ENCODE results near the gene XIRP2. TPM values are rescaled to one million over a fixed set of nuclear protein-coding genes. Genes with fewer than 3 reads are reported as not detected.

Gene XIRP2
- total RNA-seq, 1 experiment from 2014 or later = not detected

DNA sequence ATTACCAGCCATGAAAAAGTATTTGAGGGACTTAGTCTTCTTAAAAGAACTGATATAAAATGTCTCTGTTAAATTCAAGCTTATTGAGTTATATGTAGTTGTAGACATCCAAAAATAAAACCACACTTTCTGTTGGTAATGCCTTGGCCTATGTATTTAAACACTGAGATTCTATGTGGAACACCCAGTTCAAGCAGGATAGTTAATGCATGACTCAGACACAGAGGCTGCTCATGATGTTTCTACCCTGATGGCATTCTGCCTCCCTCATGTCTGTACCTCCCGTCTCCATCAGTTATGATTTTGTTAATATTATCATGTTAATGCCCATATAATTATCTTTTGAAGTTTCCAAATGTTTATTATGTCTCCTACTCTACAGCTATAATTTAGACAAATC, 164.5 kb downstream of the XIRP2 start:
- ChIA-PET RAD21 (ENCODE audit: low non-redundant PET in 1 of 2, low total read pairs in 2 of 2, uncharacterized antibody in 2 of 2, unreplicated experiment in 2 of 2) (no interaction called here), CTCF (no interaction called here), POLR2A (no interaction called here)
- no peak overlapping the region for H3K4me2 ChIP-seq (ENCODE audit: low read length)
- H3K27ac ChIP-seq (ENCODE audit: low read depth, low read length) = no peak overlapping the region
- no peaks in the 10 kb centered on the region for H3K9me3 ChIP-seq (ENCODE audit: control insufficient read depth in 1 of 2, insufficient read depth in 1 of 2, low read depth in 1 of 2, low read length in 2 of 2)
- no peaks in the 10 kb centered on the region for H3K27me3 ChIP-seq (ENCODE audit: insufficient read depth, low read length)
- H3K79me2 ChIP-seq (ENCODE audit: insufficient read depth, low read length) = no peaks in the 10 kb centered on the region
- no peaks in the 10 kb centered on the region for H3K36me3 ChIP-seq (ENCODE audit: control insufficient read depth in 1 of 2, insufficient read depth in 2 of 2, low read length in 2 of 2)
- no peaks in the 10 kb centered on the region for H3K9me2 ChIP-seq (ENCODE audit: insufficient read depth)
- no peak overlapping the region for H3K9ac ChIP-seq (ENCODE audit: low read length)
- TF ChIP-seq EZH2 (IDR thresholded peaks at IDR 0.05) = no peak
- no peak for TF ChIP-seq CEBPB (IDR thresholded peaks at IDR 0.05; ENCODE audit: low read depth)
- TF ChIP-seq CBX3 (IDR thresholded peaks at IDR 0.05; ENCODE audit: low read depth) = no peak
- TF ChIP-seq, protein P1, sequence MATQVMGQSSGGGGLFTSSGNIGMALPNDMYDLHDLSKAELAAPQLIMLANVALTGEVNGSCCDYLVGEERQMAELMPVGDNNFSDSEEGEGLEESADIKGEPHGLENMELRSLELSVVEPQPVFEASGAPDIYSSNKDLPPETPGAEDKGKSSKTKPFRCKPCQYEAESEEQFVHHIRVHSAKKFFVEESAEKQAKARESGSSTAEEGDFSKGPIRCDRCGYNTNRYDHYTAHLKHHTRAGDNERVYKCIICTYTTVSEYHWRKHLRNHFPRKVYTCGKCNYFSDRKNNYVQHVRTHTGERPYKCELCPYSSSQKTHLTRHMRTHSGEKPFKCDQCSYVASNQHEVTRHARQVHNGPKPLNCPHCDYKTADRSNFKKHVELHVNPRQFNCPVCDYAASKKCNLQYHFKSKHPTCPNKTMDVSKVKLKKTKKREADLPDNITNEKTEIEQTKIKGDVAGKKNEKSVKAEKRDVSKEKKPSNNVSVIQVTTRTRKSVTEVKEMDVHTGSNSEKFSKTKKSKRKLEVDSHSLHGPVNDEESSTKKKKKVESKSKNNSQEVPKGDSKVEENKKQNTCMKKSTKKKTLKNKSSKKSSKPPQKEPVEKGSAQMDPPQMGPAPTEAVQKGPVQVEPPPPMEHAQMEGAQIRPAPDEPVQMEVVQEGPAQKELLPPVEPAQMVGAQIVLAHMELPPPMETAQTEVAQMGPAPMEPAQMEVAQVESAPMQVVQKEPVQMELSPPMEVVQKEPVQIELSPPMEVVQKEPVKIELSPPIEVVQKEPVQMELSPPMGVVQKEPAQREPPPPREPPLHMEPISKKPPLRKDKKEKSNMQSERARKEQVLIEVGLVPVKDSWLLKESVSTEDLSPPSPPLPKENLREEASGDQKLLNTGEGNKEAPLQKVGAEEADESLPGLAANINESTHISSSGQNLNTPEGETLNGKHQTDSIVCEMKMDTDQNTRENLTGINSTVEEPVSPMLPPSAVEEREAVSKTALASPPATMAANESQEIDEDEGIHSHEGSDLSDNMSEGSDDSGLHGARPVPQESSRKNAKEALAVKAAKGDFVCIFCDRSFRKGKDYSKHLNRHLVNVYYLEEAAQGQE (IDR thresholded peaks at IDR 0.05; ENCODE audit: low read depth) = no peak
- TF ChIP-seq ELF1 (IDR thresholded peaks at IDR 0.05; ENCODE audit: borderline replicate concordance, low read depth) = no peak
- no peak for TF ChIP-seq JUND (IDR thresholded peaks at IDR 0.05)
- no peak for TF ChIP-seq POLR2A (IDR thresholded peaks at IDR 0.05; ENCODE audit: borderline replicate concordance, extremely low read depth, insufficient read depth, insufficient read length)
- TF ChIP-seq SP1 (IDR thresholded peaks at IDR 0.05; ENCODE audit: low read depth) = no peak
- no peak for TF ChIP-seq SIN3A (IDR thresholded peaks at IDR 0.05; ENCODE audit: low read depth)
- no peak for TF ChIP-seq ZFX (IDR thresholded peaks at IDR 0.05)
- TF ChIP-seq EZH2phosphoT487 (IDR thresholded peaks at IDR 0.05; ENCODE audit: borderline replicate concordance) = no peak
- TF ChIP-seq, protein P2, sequence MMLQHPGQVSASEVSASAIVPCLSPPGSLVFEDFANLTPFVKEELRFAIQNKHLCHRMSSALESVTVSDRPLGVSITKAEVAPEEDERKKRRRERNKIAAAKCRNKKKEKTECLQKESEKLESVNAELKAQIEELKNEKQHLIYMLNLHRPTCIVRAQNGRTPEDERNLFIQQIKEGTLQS (IDR thresholded peaks at IDR 0.05) = no peak
- DNase-seq (ENCODE audit: low read depth, low spot score) (no peak), ATAC-seq (no peak)
- no peak overlapping the region for H2AFZ ChIP-seq (ENCODE audit: low read depth, low read length, poor library complexity, severe bottlenecking)
- no peaks in the 10 kb centered on the region for H3K4me1 ChIP-seq (ENCODE audit: control insufficient read depth in 1 of 2, insufficient read depth in 2 of 2, low read length in 2 of 2)
- no TSS peak for BruUV-seq (replicated peaks)
- H4K20me1 ChIP-seq (ENCODE audit: insufficient read depth) = no peaks in the 10 kb centered on the region
- H3K4me3 ChIP-seq (replicated peaks in 1 of 2; ENCODE audit: low read depth in 1 of 2, low read length in 2 of 2) = no peak overlapping the region
- intact Hi-C loops (cut with micrococcal nuclease) = no loop called here
